GM18517 (cell line): ENCODE measurements around the gene SIRPA.
A peak's percentile ranks its signal among the peaks of the same experiment; 100 is the strongest.

ENCODE experiments used
- ATAC-seq: cut with Tn5 transposase; IDR thresholded peaks from one replicate; pipeline ENCODE4 v1.9.1; 2021; ENCODE audit warnings: mild to moderate bottlenecking, moderate library complexity; ENCODE audit not compliant: unreplicated experiment

SIRPA gene

GRCh38 chr20:1887321-1887720, 7.9 kb upstream of the SIRPA start:
- no peak for ATAC-seq

DNA sequence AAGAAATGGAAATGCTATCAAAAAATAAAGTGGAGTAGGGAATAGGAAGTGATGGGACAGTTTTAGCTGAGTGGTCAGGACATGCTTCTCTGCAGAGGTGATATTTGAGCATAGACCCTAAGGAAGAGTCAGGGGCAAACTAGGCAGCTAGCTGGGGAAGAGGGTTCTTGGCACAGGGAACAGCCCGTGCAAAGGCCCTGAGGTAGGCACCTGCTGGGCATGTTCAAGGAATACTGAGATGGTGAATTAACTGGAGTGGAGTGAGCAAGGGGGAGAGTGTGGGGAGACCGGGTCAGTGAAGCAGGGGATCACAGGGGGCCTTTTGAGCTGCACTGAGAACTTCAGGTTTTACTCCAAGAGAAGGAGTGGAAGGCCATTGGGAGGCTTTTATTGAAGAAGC, 7.5 kb upstream of the SIRPA start:
- no peak for ATAC-seq

GRCh38 chr20:1888796-1889463, 6.3 kb upstream of the SIRPA start:
- no peak for ATAC-seq

DNA sequence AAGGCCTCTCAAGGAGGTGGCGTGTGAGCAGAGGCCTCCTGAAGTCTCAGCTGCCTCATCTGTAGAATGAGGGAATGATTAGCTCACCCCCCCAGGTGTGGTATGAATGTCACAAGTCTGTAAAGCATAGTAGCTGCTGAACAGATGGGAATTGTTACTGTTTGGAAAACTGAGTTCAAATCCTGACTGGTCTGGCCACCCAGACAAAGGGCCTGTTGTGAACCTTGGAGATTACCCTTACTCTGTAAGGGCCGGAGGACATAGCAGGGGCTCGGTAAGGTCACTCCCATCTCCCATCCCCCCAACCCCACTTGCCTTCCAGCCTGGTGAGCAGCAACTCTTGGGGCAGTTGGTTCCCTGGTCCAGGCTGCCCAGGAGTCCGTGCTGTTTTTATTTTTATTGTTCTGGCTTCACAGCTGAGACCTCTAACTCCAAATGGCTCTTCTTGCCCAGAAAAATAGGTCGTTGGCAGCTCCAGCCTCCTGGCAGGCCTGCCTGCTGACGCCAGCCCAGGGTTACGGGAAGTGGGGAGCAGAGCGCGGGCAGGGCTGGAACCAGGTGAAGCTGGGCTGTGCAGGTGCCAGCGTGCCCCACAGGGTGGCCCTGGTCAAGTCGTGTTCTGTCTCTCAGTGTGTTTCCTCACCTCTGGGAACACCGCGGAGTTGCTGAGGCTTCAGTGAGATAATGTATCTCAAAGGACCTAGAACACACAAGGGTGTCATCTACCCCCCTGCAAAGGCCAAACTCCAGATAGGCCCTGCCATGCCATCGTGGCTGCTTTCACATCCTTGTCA, 4.5 kb upstream of the SIRPA start:
- ATAC-seq, result no peak

- ATAC-seq, result no peak
Measured at GRCh38 chr20:1891263-1892118, 3.7 kb upstream of the SIRPA start.

- no peak for ATAC-seq
Measured at GRCh38 chr20:1892119-1892385, 3.2 kb upstream of the SIRPA start.

DNA sequence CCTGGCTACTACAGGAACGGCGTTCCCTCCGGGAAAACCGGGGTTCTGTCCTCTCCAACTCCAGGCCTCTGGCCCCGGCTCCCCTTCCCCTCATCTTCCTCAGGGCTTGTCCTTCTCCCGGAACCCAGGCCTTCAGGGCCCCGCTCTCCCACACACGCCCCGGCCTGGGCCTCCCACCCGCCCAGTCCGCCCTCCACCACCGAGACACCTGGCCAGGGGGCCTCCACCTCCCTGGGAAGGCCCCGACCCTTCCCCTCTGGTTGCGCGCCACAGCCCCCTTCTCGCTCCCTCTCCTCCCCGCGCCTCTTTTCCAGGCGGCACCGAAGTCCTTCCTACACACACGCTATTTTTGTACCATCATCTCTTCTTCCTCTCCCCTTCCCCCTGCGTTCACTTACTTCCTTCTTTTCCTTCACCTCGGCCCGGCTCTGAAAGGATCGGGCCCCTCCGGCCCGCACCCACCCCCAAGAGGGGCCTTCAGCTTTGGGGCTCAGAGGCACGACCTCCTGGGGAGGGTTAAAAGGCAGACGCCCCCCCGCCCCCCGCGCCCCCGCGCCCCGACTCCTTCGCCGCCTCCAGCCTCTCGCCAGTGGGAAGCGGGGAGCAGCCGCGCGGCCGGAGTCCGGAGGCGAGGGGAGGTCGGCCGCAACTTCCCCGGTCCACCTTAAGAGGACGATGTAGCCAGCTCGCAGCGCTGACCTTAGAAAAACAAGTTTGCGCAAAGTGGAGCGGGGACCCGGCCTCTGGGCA, 1.3 kb upstream of the SIRPA start:
- ATAC-seq, result no peak

- ATAC-seq, result no peak
Measured at GRCh38 chr20:1894471-1894950, 696 bp upstream of the SIRPA start.

DNA sequence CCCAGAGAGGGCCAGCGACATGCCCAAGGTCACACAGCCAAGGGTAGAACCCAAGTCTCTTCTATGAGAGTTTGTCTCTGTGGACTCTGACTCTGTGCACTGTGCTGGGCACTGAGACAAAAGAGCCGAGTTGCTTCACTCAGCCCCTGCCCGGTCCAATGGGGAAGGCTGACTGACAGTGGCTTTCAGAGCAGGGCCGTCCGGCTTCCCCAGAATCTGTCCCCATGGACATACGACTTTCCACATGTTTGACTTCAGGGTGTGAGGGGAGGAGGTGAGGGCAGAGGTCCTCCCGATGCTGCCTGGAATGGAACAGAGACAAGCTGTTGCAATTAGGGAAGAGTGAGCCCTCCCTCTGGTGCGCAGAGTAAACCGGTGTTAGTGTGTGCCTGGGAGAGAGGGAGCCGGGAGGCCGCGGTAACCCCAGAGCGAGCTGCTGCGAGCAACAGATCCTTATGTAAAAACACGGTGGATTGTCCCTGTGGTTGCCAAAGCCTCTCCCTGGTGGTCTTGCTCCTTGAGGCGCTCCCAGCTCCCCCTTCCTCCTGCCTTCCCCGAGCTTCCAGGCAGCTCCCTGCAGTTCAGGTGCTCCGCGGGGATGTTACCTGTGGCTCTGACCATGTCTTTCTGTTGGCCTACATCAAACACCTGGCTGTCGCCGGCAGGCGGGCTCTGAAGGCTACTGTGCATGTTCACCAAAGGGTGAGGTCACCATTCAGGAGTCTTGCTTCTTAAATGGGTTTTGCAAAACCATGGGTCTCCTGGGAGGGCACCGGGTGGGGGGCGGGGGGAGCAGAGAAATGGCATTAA, 672 bp downstream of the SIRPA start:
- no peak for ATAC-seq

GRCh38 chr20:1896484-1897258, 1.5 kb downstream of the SIRPA start:
- ATAC-seq, result no peak

GRCh38 chr20:1897541-1897940, 2.3 kb downstream of the SIRPA start:
- no peak for ATAC-seq

DNA sequence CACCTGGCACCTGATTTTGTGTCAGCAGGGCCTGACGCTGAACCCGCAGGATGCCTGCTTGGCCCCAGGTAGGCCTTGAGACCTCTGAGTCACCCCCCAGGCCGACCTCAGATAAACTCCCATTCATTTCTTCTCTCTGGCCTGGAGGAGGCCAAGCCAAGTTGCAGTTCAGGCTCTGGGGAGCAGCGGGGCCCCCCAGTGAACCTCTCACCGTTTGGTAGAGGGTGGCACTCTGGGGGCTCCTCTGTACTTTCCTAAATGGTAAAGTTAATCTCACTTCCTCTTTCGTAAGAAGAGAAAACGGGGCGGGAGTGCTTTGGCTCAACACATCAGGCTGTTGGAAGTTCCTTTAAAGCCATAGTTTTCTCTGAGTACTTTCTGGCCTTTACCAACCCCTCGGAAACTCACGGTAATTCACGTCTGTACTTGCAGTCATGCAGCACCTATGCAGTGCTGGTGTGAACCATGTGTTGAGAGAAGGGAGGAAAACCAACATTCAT, 2.8 kb downstream of the SIRPA start:
- peak; percentile 66 for ATAC-seq

GRCh38 chr20:1898482-1899240, 3.5 kb downstream of the SIRPA start:
- ATAC-seq, result no peak

DNA sequence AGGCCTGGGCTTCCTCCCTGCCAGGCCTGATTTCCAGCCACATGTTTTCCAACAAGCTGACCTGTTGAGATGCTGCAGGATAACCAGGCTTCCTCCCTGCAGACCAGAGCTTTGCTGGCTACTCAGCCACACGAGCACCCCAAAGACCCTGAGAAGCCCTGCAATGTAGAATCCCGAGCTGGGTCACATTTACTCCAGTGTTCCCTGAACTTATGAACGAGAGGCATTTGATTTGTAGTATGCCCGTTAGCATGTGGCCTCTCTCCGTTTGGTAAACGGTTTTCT, 4.0 kb downstream of the SIRPA start:
- no peak for ATAC-seq

DNA sequence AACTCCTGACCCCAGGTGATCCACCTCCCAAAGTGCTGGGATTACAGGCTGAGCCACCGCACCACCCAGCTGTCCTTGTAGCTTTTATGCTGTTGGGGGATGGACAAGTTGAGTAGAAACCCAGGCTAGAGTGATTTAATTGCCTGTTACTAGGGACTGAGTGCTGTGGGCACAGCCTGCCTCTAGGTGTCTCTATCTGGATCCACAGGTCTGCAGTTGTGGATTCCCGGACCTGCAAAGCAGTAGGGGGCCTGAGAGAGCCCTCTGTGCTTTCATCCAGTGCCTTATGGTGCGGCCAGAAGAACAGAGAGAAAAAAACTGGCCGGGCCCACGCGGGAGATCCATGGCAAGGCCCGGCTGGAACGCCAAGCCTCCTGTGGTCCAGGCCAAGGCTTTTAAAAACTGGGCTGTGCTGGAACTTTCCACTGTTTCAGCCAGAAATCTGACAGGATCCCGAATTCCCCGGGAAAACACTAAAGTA, 5.2 kb downstream of the SIRPA start:
- ATAC-seq, result no peak

DNA sequence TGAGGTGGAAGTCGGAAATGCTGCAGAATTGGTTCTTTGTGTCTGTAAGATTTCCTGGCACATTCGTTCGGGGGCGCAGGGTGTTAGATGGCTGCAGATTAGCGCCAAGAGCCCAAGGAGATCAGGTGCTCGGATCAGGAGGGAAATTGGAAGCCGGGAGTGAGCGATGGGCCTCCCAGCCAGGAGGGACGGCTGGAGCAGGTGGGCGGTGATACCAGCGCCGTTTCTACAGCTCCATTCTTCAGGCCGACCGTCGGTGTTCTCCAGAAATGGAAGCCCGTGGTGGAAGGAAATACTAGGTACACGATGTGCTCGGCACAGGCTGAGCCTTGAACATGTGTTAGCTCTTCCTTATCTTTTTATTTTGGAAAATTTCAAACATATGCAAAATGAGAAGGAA, 6.5 kb downstream of the SIRPA start:
- ATAC-seq, result no peak

GRCh38 chr20:1902188-1902587, 7.0 kb downstream of the SIRPA start:
- ATAC-seq, result no peak

GRCh38 chr20:1904135-1904534, 8.9 kb downstream of the SIRPA start:
- no peak for ATAC-seq

- ATAC-seq, result no peak
Measured at GRCh38 chr20:1905009-1905408, 9.8 kb downstream of the SIRPA start.
